NCI-H748 treated with DMSO at 0.1 percent for 48 hours (cell line): Measurements from ENCODE around the gene XPO1.

Experiments
- DNase-seq: peaks from one replicate; lab custom pipeline; 2025; lab: John Stamatoyannopoulos, UW

Gene XPO1

DNA sequence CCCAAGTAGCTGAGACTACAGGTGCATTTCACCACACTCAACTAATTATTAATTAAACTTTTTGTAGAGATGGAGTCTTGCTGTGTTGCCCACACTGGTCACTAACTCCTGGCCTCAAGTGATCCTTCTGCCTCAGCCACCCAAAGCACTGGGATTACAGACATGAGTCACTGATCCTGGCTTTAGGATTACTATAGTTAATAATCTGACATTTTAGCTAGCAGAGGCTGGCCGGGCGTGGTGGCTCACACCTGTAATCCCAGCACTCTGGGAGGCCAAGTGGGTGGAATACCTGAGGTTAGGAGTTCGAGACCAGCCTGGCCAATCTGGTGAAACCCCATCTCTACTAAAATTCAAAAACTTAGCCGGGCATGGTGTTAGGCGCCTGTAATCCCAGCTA lies 106.8 kb downstream of the XPO1 start:
- no peak for DNase-seq
